PC-3 (cell line): ENCODE data around the gene KCTD17. TPM values are rescaled to one million over a fixed set of nuclear protein-coding genes. Genes with fewer than 3 reads are reported as not detected.

Source experiments
- ATAC-seq: fragments of 200-7000 bp; cut with Tn5 transposase; 2 replicates; pipeline ENCODE4 v1.9.1; 2020; ENCODE audit warnings: mild to moderate bottlenecking, moderate library complexity
- BruUV-seq: library from RNA; stranded (reverse); fragments of 400-500 nt; replicated peaks from 2 replicates; lab custom pipeline; 2021; lab: Mats Ljungman, UMichigan
- CTCF ChIA-PET: fragments of 300-600 bp; sonication (Branson Sonifier 250); formaldehyde crosslinking; loops from one replicate; lab custom pipeline; 2022; ENCODE audit warnings: antibody characterized with exemption; lab: Charles Lee
- POLR2A ChIA-PET: fragments of 300-600 bp; sonication (Branson Sonifier 250); formaldehyde crosslinking; loops from one replicate; lab custom pipeline; 2022; ENCODE audit warnings: antibody characterized with exemption; ENCODE audit not compliant: unreplicated experiment; lab: Charles Lee
- DNase-seq: peaks from one replicate; pipeline ENCODE4 v3.0.0-alpha.2; 2015
- H2AFZ ChIP-seq: fragments of 300-600 bp; sonication (generic); 2 replicates; pipeline ENCODE4 v1.6.0; 2016; ENCODE audit warnings: antibody characterized with exemption, low read length
- H3F3A ChIP-seq: fragments of 300-600 bp; sonication (generic); one replicate; pipeline ENCODE4 v1.6.0; 2017; ENCODE audit warnings: antibody characterized with exemption, low read length, control low read depth, mild to moderate bottlenecking; ENCODE audit not compliant: unreplicated experiment
- H3K27ac ChIP-seq: fragments of 300-600 bp; sonication (generic); 2 replicates; pipeline ENCODE4 v1.5.1; 2016; ENCODE audit warnings: mild to moderate bottlenecking, low read length
- H3K27me3 ChIP-seq: fragments of 300-600 bp; sonication (generic); 2 replicates; pipeline ENCODE4 v1.6.1; 2016; ENCODE audit warnings: low read length, mixed read lengths
- H3K36me3 ChIP-seq: fragments of 300-600 bp; sonication (generic); 2 replicates; pipeline ENCODE4 v1.6.1; 2016; ENCODE audit warnings: low read depth, mixed run types, low read length, mixed read lengths
- H3K4me1 ChIP-seq: fragments of 300-600 bp; sonication (generic); 2 replicates; pipeline ENCODE4 v1.5.1; 2016; ENCODE audit warnings: low read length; ENCODE audit not compliant: insufficient read depth
- H3K4me2 ChIP-seq: fragments of 300-600 bp; sonication (generic); 2 replicates; pipeline ENCODE4 v1.6.0; 2016; ENCODE audit warnings: low read length
- H3K4me3 ChIP-seq: fragments of 300-600 bp; sonication (generic); 2 replicates; pipeline ENCODE4 v1.5.1; 2016; ENCODE audit warnings: mild to moderate bottlenecking, low read length, mixed read lengths
- H3K79me2 ChIP-seq: fragments of 300-600 bp; sonication (generic); 2 replicates; pipeline ENCODE4 v1.6.1; 2017; ENCODE audit warnings: low read length, mixed read lengths
- H3K9ac ChIP-seq: fragments of 300-600 bp; sonication (generic); 2 replicates; pipeline ENCODE4 v1.6.0; 2016; ENCODE audit warnings: mild to moderate bottlenecking, low read length
- H3K9me2 ChIP-seq: fragments of 300-600 bp; sonication (generic); replicated peaks from 2 replicates; pipeline ENCODE4 v1.6.1; 2016; ENCODE audit warnings: mixed run types, low read length, mixed read lengths
- H3K9me3 ChIP-seq: fragments of 300-600 bp; sonication (generic); 2 replicates; pipeline ENCODE4 v1.6.1; 2016; ENCODE audit warnings: low read length, mixed read lengths
- H4K20me1 ChIP-seq: fragments of 300-600 bp; sonication (generic); 2 replicates; pipeline ENCODE4 v1.6.1; 2016; ENCODE audit warnings: low read length, mixed read lengths
- EZH2 ChIP-seq: fragments of 300-600 bp; sonication (generic); IDR thresholded peaks from one replicate; pipeline ENCODE4 v1.6.1; 2017; ENCODE audit warnings: antibody characterized with exemption, mild to moderate bottlenecking, low read length; ENCODE audit not compliant: unreplicated experiment
- EZH2phosphoT487 ChIP-seq: fragments of 300-600 bp; sonication (generic); IDR thresholded peaks from 2 replicates; pipeline ENCODE4 v1.6.1; 2018; ENCODE audit warnings: mild to moderate bottlenecking, antibody characterized with exemption, low read length, borderline replicate concordance
- intact Hi-C: fragments of 100-400 bp; cut with micrococcal nuclease; formaldehyde crosslinking; loops from 2 replicates; pipeline ENCODE4 v1.9.0; 2023
- total RNA-seq: library from RNA; depleted of rRNA; stranded (reverse); fragments of >200 nt; gene quantifications from 2 replicates; pipeline ENCODE4 v1.2.3, GENCODE V29; 2014
- TF ChIP-seq, protein P1 (sequence below): fragments of 300-600 bp; sonication (generic); conservative IDR thresholded peaks from 2 replicates; pipeline ENCODE4 v1.5.1; 2017; ENCODE audit warnings: antibody characterized with exemption, low read depth, mild to moderate bottlenecking, low read length

KCTD17 gene
- total RNA-seq, 1 experiment from 2014 or later, result 25.9 TPM

DNA sequence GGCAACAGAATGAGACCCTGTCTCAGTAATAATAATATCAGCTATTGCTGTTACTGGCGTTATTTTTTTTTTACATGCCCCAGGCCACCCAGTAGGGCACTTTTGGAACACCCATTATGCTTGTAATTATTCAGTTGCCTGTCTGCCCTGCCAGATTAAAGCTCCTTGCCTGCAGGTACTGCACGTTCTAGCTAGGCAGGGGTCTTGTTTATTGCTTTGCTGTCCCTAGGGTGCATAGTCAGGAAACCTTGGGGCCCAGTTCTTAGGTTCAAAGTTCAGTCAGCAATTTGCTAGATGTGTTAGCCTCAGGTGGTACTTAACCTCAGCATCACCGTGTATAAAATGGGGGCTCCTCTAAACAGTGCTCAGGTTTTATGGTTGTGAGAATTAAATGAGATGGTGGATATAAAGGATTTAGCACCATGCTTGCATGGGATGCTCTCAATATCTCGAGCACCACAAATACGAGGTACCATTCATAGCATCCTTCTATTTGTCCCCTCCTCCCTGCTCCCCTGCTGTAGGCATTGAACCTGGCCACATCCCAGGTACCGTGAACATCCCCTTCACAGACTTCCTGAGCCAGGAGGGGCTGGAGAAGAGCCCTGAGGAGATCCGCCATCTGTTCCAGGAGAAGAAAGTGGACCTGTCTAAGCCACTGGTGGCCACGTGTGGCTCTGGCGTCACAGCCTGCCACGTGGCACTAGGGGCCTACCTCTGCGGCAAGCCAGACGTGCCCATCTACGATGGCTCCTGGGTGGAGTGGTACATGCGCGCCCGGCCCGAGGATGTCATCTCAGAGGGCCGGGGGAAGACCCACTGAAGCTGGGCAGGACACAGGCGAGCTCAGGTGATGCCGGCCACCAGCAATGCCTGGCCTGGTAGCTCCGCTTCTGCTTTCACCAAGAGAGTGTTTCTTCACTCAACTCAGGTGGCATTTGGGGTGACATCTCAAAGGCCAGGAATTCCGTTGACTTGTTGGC is 22.6 kb upstream of the KCTD17 start:
- no peaks in the 10 kb centered on the region for H3K9me3 ChIP-seq
- H3K9ac ChIP-seq, result no peak overlapping the region
- TF ChIP-seq, protein P1, sequence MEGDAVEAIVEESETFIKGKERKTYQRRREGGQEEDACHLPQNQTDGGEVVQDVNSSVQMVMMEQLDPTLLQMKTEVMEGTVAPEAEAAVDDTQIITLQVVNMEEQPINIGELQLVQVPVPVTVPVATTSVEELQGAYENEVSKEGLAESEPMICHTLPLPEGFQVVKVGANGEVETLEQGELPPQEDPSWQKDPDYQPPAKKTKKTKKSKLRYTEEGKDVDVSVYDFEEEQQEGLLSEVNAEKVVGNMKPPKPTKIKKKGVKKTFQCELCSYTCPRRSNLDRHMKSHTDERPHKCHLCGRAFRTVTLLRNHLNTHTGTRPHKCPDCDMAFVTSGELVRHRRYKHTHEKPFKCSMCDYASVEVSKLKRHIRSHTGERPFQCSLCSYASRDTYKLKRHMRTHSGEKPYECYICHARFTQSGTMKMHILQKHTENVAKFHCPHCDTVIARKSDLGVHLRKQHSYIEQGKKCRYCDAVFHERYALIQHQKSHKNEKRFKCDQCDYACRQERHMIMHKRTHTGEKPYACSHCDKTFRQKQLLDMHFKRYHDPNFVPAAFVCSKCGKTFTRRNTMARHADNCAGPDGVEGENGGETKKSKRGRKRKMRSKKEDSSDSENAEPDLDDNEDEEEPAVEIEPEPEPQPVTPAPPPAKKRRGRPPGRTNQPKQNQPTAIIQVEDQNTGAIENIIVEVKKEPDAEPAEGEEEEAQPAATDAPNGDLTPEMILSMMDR, result no peak
- no peak for TF ChIP-seq EZH2phosphoT487
- no peak for TF ChIP-seq EZH2
- no peaks in the 10 kb centered on the region for H3K27me3 ChIP-seq
- no peaks in the 10 kb centered on the region for H3K36me3 ChIP-seq
- no peaks in the 10 kb centered on the region for H3F3A ChIP-seq
- ChIA-PET CTCF (no interaction called here), POLR2A (interaction anchor here (0.6 kb wide), 1 partner anchor 63 kb away, joined by 5 read pairs; no protein-coding TSS in a partner anchor)
- BruUV-seq, result no TSS peak
- no peak overlapping the region for H3K4me3 ChIP-seq
- intact Hi-C loops, result no loop called here
- ATAC-seq, result no peak
- DNase-seq, result no peak
- no peaks in the 10 kb centered on the region for H3K9me2 ChIP-seq
- no peaks in the 10 kb centered on the region for H3K79me2 ChIP-seq
- H3K4me1 ChIP-seq, result peaks cover 23% of the 10 kb centered on the region
- H3K27ac ChIP-seq, result no peak overlapping the region
- H4K20me1 ChIP-seq, result no peaks in the 10 kb centered on the region
- no peak overlapping the region for H3K4me2 ChIP-seq
- H2AFZ ChIP-seq, result no peak overlapping the region

DNA sequence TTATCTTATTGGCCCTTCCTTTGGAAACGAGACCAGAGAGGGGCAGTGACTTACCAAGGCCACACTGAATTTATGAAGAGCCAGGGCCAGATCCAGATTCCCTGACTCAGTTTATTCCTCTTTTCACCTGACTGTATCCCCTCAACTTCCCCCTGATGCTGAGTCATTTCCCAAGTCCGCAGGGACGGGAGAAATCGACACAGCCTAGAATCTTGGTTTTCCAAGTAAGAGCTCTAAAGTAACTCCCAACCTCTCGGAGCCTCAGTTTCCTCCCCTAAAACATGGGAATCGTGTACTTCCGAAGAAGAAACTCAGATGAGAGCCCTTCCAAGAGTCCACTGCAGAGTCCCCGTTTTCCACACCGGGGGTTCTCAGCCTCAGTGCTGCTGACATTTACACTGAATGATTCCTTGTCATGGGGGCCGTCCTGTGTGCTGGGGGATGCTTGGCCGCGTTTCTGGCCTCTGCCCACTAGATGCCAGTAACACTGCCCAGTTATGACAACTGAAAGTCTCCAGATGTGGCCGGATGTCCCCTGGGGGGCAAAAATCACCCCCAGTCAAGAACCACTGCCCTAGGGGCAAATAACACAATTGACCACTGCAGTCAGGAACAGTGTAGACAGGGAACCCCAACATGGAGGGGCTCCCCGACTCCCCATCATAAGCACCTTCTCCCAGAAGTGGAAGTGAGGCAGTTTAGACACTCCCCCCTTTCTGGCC is 20.8 kb upstream of the KCTD17 start:
- no TSS peak for BruUV-seq
- Histone ChIP-seq H3K9ac (no peak overlapping the region), H2AFZ (no peak overlapping the region), H3K4me2 (no peak overlapping the region), H3K36me3 (no peaks in the 10 kb centered on the region), H3K4me1 (peaks cover 23% of the 10 kb centered on the region), H3K4me3 (no peak overlapping the region), H3K9me3 (no peaks in the 10 kb centered on the region), H4K20me1 (no peaks in the 10 kb centered on the region), H3K79me2 (no peaks in the 10 kb centered on the region), H3K27me3 (no peaks in the 10 kb centered on the region), H3K27ac (no peak overlapping the region), H3F3A (no peaks in the 10 kb centered on the region), H3K9me2 (no peaks in the 10 kb centered on the region)
- TF ChIP-seq EZH2, result no peak
- TF ChIP-seq EZH2phosphoT487, result no peak
- TF ChIP-seq, protein P1, result peak; percentile 28; the same call in 1 of the 2 replicates
- ATAC-seq (no peak), DNase-seq (no peak)
- intact Hi-C loops, result no loop called here
- ChIA-PET CTCF (interaction anchor here (0.7 kb wide), 1 partner anchor 412 kb away, joined by 3 read pairs; no protein-coding TSS in a partner anchor), POLR2A (no interaction called here)
